IMR-90 (cell line): ENCODE results near the gene SMIM26. TPM values are rescaled to one million over a fixed set of nuclear protein-coding genes. Genes with fewer than 3 reads are reported as not detected.
A peak's percentile ranks its signal among the peaks of the same experiment; 100 is the strongest.

Source experiments
- ATAC-seq: fragments of 200-7000 bp; cut with Tn5 transposase; 2 replicates; pipeline ENCODE4 v1.9.1; 2020; ENCODE audit warnings: low read depth, mild to moderate bottlenecking, moderate library complexity
- BruUV-seq: library from RNA; stranded (reverse); fragments of 400-500 nt; replicated peaks from 2 replicates; lab custom pipeline; 2021; lab: Mats Ljungman, UMichigan
- CTCF ChIA-PET: fragments of 300-600 bp; formaldehyde crosslinking; extraction: SDS; loops from one replicate; lab custom pipeline; 2021; ENCODE audit warnings: antibody characterized with exemption; lab: Yijun Ruan, JAX
- POLR2A ChIA-PET: fragments of 300-600 bp; sonication (Branson Sonifier 250); formaldehyde crosslinking; loops from one replicate; lab custom pipeline; 2022; ENCODE audit warnings: antibody characterized with exemption; ENCODE audit not compliant: unreplicated experiment; lab: Charles Lee
- DNase-seq: peaks from one replicate; pipeline ENCODE4 v3.0.0; 2013
- H2AFZ ChIP-seq: replicated peaks from 2 replicates; pipeline ENCODE3; 2013; ENCODE audit warnings: low read length, mild to moderate bottlenecking; ENCODE audit not compliant: poor library complexity
- H2AK5ac ChIP-seq: 2 replicates; pipeline ENCODE4 v1.6.1; 2013; ENCODE audit warnings: low read depth, low read length, inconsistent platforms
- H2AK9ac ChIP-seq: replicated peaks from 2 replicates; pipeline ENCODE3; 2013; ENCODE audit warnings: mild to moderate bottlenecking, low read depth, low read length, moderate library complexity; ENCODE audit not compliant: poor library complexity
- H2BK120ac ChIP-seq: 2 replicates; pipeline ENCODE4 v1.6.1; 2013; ENCODE audit warnings: low read depth, low read length, inconsistent platforms
- H2BK15ac ChIP-seq: 3 replicates; pipeline ENCODE4 v1.6.1; 2013; ENCODE audit warnings: low read depth, low read length, inconsistent platforms
- H2BK20ac ChIP-seq: 2 replicates; pipeline ENCODE4 v1.6.1; 2013; ENCODE audit warnings: low read depth, mild to moderate bottlenecking, inconsistent platforms, low read length, moderate library complexity
- H2BK5ac ChIP-seq: 2 replicates; pipeline ENCODE4 v1.6.1; 2013; ENCODE audit warnings: mild to moderate bottlenecking, low read depth, low read length, inconsistent platforms; ENCODE audit not compliant: poor library complexity, severe bottlenecking
- H3K14ac ChIP-seq: replicated peaks from 2 replicates; pipeline ENCODE4 v1.6.1; 2013; ENCODE audit warnings: low read depth, low read length, inconsistent platforms
- H3K18ac ChIP-seq: 2 replicates; pipeline ENCODE4 v1.6.1; 2013; ENCODE audit warnings: low read depth, low read length, control low read depth
- H3K23ac ChIP-seq: 2 replicates; pipeline ENCODE4 v1.6.1; 2013; ENCODE audit warnings: low read depth, low read length, inconsistent platforms
- H3K27ac ChIP-seq: 2 replicates; pipeline ENCODE4 v1.5.1; 2013; ENCODE audit warnings: mild to moderate bottlenecking, control low read depth, low read length; ENCODE audit not compliant: insufficient read depth
- H3K27me3 ChIP-seq: 2 replicates; pipeline ENCODE4 v1.6.1; 2013; ENCODE audit warnings: low read length; ENCODE audit not compliant: control insufficient read depth, insufficient read depth
- H3K36me3 ChIP-seq: 2 replicates; pipeline ENCODE4 v1.6.1; 2013; ENCODE audit warnings: low read length, mixed read lengths; ENCODE audit not compliant: control insufficient read depth, insufficient read depth
- H3K4ac ChIP-seq: 2 replicates; pipeline ENCODE4 v1.6.1; 2013; ENCODE audit warnings: low read depth, low read length, inconsistent platforms
- H3K4me1 ChIP-seq: 2 replicates; pipeline ENCODE4 v1.6.1; 2013; ENCODE audit warnings: low read length, mixed read lengths; ENCODE audit not compliant: control insufficient read depth, insufficient read depth
- H3K4me2 ChIP-seq: 2 replicates; pipeline ENCODE4 v1.6.1; 2013; ENCODE audit warnings: low read depth, mild to moderate bottlenecking, control low read depth, low read length, moderate library complexity
- H3K4me3 ChIP-seq: 2 replicates; pipeline ENCODE4 v1.5.1; 2013; ENCODE audit warnings: low read depth, mild to moderate bottlenecking, control low read depth, low read length, moderate library complexity; ENCODE audit not compliant: insufficient read depth
- H3K56ac ChIP-seq: 2 replicates; pipeline ENCODE4 v1.6.1; 2013; ENCODE audit warnings: low read length, inconsistent platforms; ENCODE audit not compliant: insufficient read depth; ENCODE audit errors: extremely low read depth
- H3K79me1 ChIP-seq, 2 experiments: 2 replicates each; pipeline ENCODE4 v1.6.1; 2013; ENCODE audit warnings: low read length in 2 of 2, inconsistent platforms in 1 of 2, low read depth in 1 of 2
- H3K9ac ChIP-seq: 2 replicates; pipeline ENCODE4 v1.6.1; 2013; ENCODE audit warnings: low read depth, low read length, control low read depth
- H3K9me1 ChIP-seq: 2 replicates; pipeline ENCODE4 v1.6.1; 2013; ENCODE audit warnings: low read length, inconsistent platforms; ENCODE audit not compliant: insufficient read depth
- H3K9me3 ChIP-seq: 2 replicates; pipeline ENCODE4 v1.6.1; 2013; ENCODE audit warnings: low read length; ENCODE audit not compliant: control insufficient read depth, insufficient read depth
- H4K20me1 ChIP-seq: 2 replicates; pipeline ENCODE4 v1.6.1; 2013; ENCODE audit warnings: low read length, inconsistent platforms; ENCODE audit not compliant: insufficient read depth
- H4K5ac ChIP-seq: 2 replicates; pipeline ENCODE4 v1.6.1; 2013; ENCODE audit warnings: mild to moderate bottlenecking, low read depth, low read length, control low read depth
- H4K8ac ChIP-seq, 2 experiments: 2 replicates each; pipeline ENCODE4 v1.6.1; 2013; ENCODE audit warnings: low read depth in 2 of 2, low read length in 2 of 2, control low read depth in 1 of 2, inconsistent platforms in 1 of 2
- H4K91ac ChIP-seq: 2 replicates; pipeline ENCODE4 v1.6.1; 2013; ENCODE audit warnings: low read depth, low read length, inconsistent platforms; ENCODE audit not compliant: insufficient read depth
- FOS ChIP-seq: fragments of 150-350 bp; IDR thresholded peaks from 2 replicates; pipeline ENCODE4 v1.6.1; 2016; ENCODE audit warnings: low read depth, low read length
- RCOR1 ChIP-seq: IDR thresholded peaks from 2 replicates; pipeline ENCODE4 v1.6.1; 2012; ENCODE audit warnings: mild to moderate bottlenecking, low read length, improper control_type of control experiment; ENCODE audit not compliant: insufficient replicate concordance
- WGBS, 2 experiments: methylation state at CpG; one replicate each; pipeline versions ENCODE4 v1.1.5 to v1.1.7; 2013; ENCODE audit warnings: missing lambda C conversion rate in 2 of 2; ENCODE audit not compliant: insufficient read length in 1 of 2; ENCODE audit errors: extremely low coverage in 2 of 2; 5-methylcytosine and 5-hydroxymethylcytosine counted together
- dilution Hi-C: fragments of 300-500 bp; cut with HindIII; formaldehyde crosslinking; loops from one replicate; pipeline ENCODE4 v1.14.3; 2018; ENCODE audit warnings: low sequenced_read_pairs; ENCODE audit not compliant: unreplicated experiment
- in situ Hi-C: fragments of 300-500 bp; cut with MboI; formaldehyde crosslinking; loops from 3 replicates; pipeline ENCODE4 v1.14.3; 2019; ENCODE audit warnings: low sequenced_read_pairs, inconsistent platforms, mixed read lengths
- intact Hi-C: fragments of 100-400 bp; cut with micrococcal nuclease; formaldehyde crosslinking; loops from 2 replicates; pipeline ENCODE4 v1.10.0; 2022
- polyA plus RNA-seq, 3 experiments: library from polyadenylated mRNA; depleted of rRNA; stranded (reverse); fragments of >200 nt; gene quantifications; 2 replicates each; pipeline ENCODE4 v1.2.3, GENCODE V29; 2012; ENCODE audit warnings: low replicate concordance in 1 of 3
- total RNA-seq: library from RNA; depleted of rRNA; stranded (reverse); fragments of >200 nt; gene quantifications from 2 replicates; pipeline ENCODE4 v1.2.3, GENCODE V29; 2012
- TF ChIP-seq, protein P1 (sequence below): conservative IDR thresholded peaks from 2 replicates; pipeline ENCODE4 v1.5.1; 2012; ENCODE audit warnings: mild to moderate bottlenecking, low read depth, low read length, improper control_type of control experiment

The SMIM26 gene
- total and polyA plus RNA-seq, 2 of the 4 experiments (the other 2 are of a cell fraction) = 42.8 to 45.7 TPM

DNA sequence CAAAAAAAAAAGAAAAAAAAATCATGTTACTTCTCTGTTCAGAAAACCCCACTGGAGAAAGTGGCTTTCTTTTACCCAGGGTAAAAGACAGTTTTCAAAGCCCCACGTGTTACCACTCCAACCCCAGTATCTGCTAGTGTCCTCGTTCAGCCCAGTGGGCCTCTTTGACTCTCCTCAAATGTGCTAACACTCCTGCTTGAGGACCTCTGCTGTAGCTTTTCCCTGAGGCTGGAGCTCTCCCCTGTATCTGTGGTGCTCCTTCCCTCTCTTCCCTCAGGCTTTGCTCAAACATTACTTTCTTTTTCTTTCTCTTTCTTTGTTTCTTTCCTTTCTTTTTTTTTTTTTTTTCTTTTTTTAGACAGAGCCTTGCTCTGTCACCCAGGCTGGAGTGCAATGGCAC lies 44.2 kb upstream of the SMIM26 start:
- 100% methylated on average over 1 of the region's 2 CpGs; no CpG with 5 or more reads in 1 of the 2 experiments for WGBS, 2 experiments
- CTCF ChIA-PET = no interaction called here
- TF ChIP-seq FOS (no peak), RCOR1 (no peak)
- TF ChIP-seq, protein P1, sequence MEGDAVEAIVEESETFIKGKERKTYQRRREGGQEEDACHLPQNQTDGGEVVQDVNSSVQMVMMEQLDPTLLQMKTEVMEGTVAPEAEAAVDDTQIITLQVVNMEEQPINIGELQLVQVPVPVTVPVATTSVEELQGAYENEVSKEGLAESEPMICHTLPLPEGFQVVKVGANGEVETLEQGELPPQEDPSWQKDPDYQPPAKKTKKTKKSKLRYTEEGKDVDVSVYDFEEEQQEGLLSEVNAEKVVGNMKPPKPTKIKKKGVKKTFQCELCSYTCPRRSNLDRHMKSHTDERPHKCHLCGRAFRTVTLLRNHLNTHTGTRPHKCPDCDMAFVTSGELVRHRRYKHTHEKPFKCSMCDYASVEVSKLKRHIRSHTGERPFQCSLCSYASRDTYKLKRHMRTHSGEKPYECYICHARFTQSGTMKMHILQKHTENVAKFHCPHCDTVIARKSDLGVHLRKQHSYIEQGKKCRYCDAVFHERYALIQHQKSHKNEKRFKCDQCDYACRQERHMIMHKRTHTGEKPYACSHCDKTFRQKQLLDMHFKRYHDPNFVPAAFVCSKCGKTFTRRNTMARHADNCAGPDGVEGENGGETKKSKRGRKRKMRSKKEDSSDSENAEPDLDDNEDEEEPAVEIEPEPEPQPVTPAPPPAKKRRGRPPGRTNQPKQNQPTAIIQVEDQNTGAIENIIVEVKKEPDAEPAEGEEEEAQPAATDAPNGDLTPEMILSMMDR = no peak

More for the DNA sequence above, 44.2 kb upstream of the SMIM26 start:
- peaks cover 27% of the 10 kb centered on the region for H3K36me3 ChIP-seq
- H3K79me1 ChIP-seq = peaks cover 5 to 13% of the 10 kb centered on the region in 2 experiments; a peak in 3 of 4 replicates
- DNase-seq = no peak
- H3K4me2 ChIP-seq = no peak overlapping the region
- no peak overlapping the region for H3K27ac ChIP-seq
- ATAC-seq = no peak
- dilution Hi-C loops = no loop called here
- H3K56ac ChIP-seq = no peak overlapping the region
- peaks cover 5% of the 10 kb centered on the region for H3K9me1 ChIP-seq
- intact Hi-C loops = no loop called here
- H3K18ac ChIP-seq = no peak overlapping the region
- in situ Hi-C loops = no loop called here
- POLR2A ChIA-PET = no interaction called here
- H3K27me3 ChIP-seq = no peaks in the 10 kb centered on the region
- H2BK5ac ChIP-seq = no peak overlapping the region
- no peak overlapping the region for H3K14ac ChIP-seq
- peak overlapping the region; percentile 84; the same call in 1 of the 3 replicates for H2BK15ac ChIP-seq
- H2AK5ac ChIP-seq = peak overlapping the region; percentile 28; the same call in 1 of the 2 replicates
- no peak overlapping the region for H3K9ac ChIP-seq
- no peak overlapping the region for H4K8ac ChIP-seq
- H4K91ac ChIP-seq = peak overlapping the region; percentile 26; the same call in 1 of the 2 replicates
- H3K4me1 ChIP-seq = peaks cover 2% of the 10 kb centered on the region
- no peak overlapping the region for H4K5ac ChIP-seq
- no peaks in the 10 kb centered on the region for H3K9me3 ChIP-seq
- H2AK9ac ChIP-seq = no peak overlapping the region
- H3K4me3 ChIP-seq = no peak overlapping the region
- no TSS peak for BruUV-seq
- H3K23ac ChIP-seq = 0 out of 2 replicates have a peak overlapping the region, but pooled peaks have one; percentile 49
- no peak overlapping the region for H2BK120ac ChIP-seq
- H2AFZ ChIP-seq = no peak overlapping the region
- H3K4ac ChIP-seq = no peak overlapping the region
- H2BK20ac ChIP-seq = no peak overlapping the region
- H4K20me1 ChIP-seq = no peaks in the 10 kb centered on the region
